ENCODE measurements around the gene FRY.
A peak's percentile ranks its signal among the peaks of the same experiment; 100 is the strongest.

FRY gene

GRCh38 chr13:32013181-32013580, 18.4 kb upstream of the FRY start:
- Histone ChIP-seq H3K9ac (ENCODE audit: low read length in 5 of 5) (no peak overlapping the region), H3K27ac (ENCODE audit: low read depth, low read length) (no peak overlapping the region), H3K4me1 (ENCODE audit: control insufficient read depth in 5 of 5, insufficient read depth in 5 of 5, low read length in 5 of 5) (peaks cover 0 to 16% (median 12%) of the 10 kb centered on the region in 5 donors), H3K27me3 (ENCODE audit: control insufficient read depth in 5 of 5, insufficient read depth in 4 of 5, low read length in 5 of 5) (no peaks in the 10 kb centered on the region), H3K4me3 (ENCODE audit: low read depth in 1 of 5, low read length in 5 of 5) (no peak overlapping the region), H3K36me3 (ENCODE audit: control insufficient read depth in 5 of 5, insufficient read depth in 5 of 5, low read length in 5 of 5) (no peaks in the 10 kb centered on the region), H3K9me3 (ENCODE audit: control insufficient read depth in 5 of 5, low read length in 5 of 5) (no peaks in the 10 kb centered on the region)

DNA sequence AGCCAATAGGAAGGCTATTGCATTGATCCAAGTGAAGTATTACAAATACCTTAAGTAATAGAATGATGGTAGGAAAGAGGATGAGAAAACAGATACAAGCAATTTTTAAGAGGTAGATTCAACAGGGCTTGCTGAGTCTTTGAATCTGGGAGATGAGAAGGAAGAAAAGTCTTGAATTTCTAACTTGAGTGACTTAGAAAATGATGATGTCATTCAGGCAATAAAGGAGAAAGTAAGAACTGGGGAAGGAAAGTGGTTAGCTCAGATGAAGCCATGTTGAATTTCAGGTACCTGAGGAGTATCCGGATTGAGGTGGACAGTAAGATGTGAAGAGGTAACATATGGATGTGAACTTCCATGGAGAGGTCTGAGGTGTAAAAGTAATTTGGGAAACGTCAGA, 15.5 kb upstream of the FRY start:
- Histone ChIP-seq H3K9ac (ENCODE audit: low read length in 5 of 5) (no peak overlapping the region), H3K36me3 (ENCODE audit: control insufficient read depth in 5 of 5, insufficient read depth in 5 of 5, low read length in 5 of 5) (no peaks in the 10 kb centered on the region)

GRCh38 chr13:32016631-32017030, 14.9 kb upstream of the FRY start:
- H3K9ac ChIP-seq (ENCODE audit: low read length in 5 of 5) = no peak overlapping the region
- no peak overlapping the region for H3K27ac ChIP-seq (ENCODE audit: low read depth, low read length)
- no peaks in the 10 kb centered on the region for H3K27me3 ChIP-seq (ENCODE audit: control insufficient read depth in 5 of 5, insufficient read depth in 4 of 5, low read length in 5 of 5)
- H3K4me3 ChIP-seq (ENCODE audit: low read depth in 1 of 5, low read length in 5 of 5) = no peak overlapping the region
- H3K4me1 ChIP-seq (ENCODE audit: control insufficient read depth in 5 of 5, insufficient read depth in 5 of 5, low read length in 5 of 5) = peaks cover 0 to 14% (median 11%) of the 10 kb centered on the region in 5 donors
- no peaks in the 10 kb centered on the region for H3K9me3 ChIP-seq (ENCODE audit: control insufficient read depth in 5 of 5, low read length in 5 of 5)
- no peaks in the 10 kb centered on the region for H3K36me3 ChIP-seq (ENCODE audit: control insufficient read depth in 5 of 5, insufficient read depth in 5 of 5, low read length in 5 of 5)

More for the DNA sequence above, 15.5 kb upstream of the FRY start:
- no peak overlapping the region for H3K4me3 ChIP-seq (ENCODE audit: low read depth in 1 of 5, low read length in 5 of 5)
- H3K9me3 ChIP-seq (ENCODE audit: control insufficient read depth in 5 of 5, low read length in 5 of 5) = no peaks in the 10 kb centered on the region
- H3K27ac ChIP-seq (ENCODE audit: low read depth, low read length) = no peak overlapping the region
- H3K4me1 ChIP-seq (ENCODE audit: control insufficient read depth in 5 of 5, insufficient read depth in 5 of 5, low read length in 5 of 5) = peaks cover 0 to 14% (median 11%) of the 10 kb centered on the region in 5 donors
- H3K27me3 ChIP-seq (ENCODE audit: control insufficient read depth in 5 of 5, insufficient read depth in 4 of 5, low read length in 5 of 5) = no peaks in the 10 kb centered on the region

DNA sequence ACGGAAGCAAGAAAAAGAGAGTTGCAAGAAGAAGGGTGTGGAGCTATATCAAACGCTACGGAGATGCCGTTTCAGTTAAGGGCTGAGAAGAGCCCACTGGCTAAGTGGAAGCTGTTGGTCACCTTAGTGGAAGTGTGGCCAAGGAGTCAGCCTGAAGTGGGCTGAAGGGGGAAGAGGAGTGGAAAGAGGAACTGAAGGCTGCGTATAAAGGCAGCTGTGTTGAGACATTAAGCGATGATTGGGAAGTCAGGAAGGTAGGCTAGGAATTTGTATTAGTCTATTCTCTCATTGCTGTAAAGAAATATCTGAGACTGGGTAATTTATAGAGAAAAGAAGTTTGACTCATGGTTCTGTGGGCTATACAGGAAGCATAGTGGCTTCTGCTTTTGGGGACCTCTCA, 14.1 kb upstream of the FRY start:
- no peaks in the 10 kb centered on the region for H3K36me3 ChIP-seq (ENCODE audit: control insufficient read depth in 5 of 5, insufficient read depth in 5 of 5, low read length in 5 of 5)
- no peaks in the 10 kb centered on the region for H3K9me3 ChIP-seq (ENCODE audit: control insufficient read depth in 5 of 5, low read length in 5 of 5)
- H3K9ac ChIP-seq (ENCODE audit: low read length in 5 of 5) = no peak overlapping the region
- peaks cover 0 to 14% (median 11%) of the 10 kb centered on the region in 5 donors for H3K4me1 ChIP-seq (ENCODE audit: control insufficient read depth in 5 of 5, insufficient read depth in 5 of 5, low read length in 5 of 5)
- no peak overlapping the region for H3K4me3 ChIP-seq (ENCODE audit: low read depth in 1 of 5, low read length in 5 of 5)
- no peaks in the 10 kb centered on the region for H3K27me3 ChIP-seq (ENCODE audit: control insufficient read depth in 5 of 5, insufficient read depth in 4 of 5, low read length in 5 of 5)
- H3K27ac ChIP-seq (ENCODE audit: low read depth, low read length) = no peak overlapping the region

DNA sequence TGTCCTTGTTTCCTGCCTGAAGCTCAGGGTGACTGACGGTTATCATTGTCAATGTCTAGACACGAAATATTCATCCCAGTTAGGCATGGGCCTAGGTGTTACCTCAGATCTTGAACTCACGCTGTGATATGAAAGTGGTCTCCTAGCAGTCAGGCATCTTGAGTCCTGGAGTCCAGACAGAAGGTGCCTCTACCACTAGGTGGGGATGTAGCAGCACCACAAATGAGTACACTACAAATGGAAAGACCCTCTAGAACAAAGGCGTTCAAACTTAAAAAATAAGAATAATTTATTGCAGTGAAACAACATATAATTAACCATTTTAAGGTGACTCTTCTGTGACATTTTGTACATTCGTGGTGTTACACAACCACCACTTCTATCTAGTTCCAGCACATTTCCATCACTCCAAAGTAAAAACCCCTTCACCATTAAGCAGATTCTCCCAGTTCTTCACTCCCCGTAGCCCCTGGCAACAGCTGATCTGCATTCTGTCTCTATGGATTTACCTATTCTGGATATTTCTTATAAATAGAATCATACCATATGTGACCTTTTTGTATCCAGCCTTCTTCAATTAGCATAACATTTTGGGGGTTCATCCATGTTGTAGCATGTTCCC, 11.9 kb upstream of the FRY start:
- no peaks in the 10 kb centered on the region for H3K27me3 ChIP-seq (ENCODE audit: control insufficient read depth in 5 of 5, insufficient read depth in 4 of 5, low read length in 5 of 5)
- H3K9me3 ChIP-seq (ENCODE audit: control insufficient read depth in 5 of 5, low read length in 5 of 5) = no peaks in the 10 kb centered on the region
- no peaks in the 10 kb centered on the region for H3K36me3 ChIP-seq (ENCODE audit: control insufficient read depth in 5 of 5, insufficient read depth in 5 of 5, low read length in 5 of 5)
- no peak overlapping the region for H3K9ac ChIP-seq (ENCODE audit: low read length in 5 of 5)
- H3K4me3 ChIP-seq (ENCODE audit: low read depth in 1 of 5, low read length in 5 of 5) = no peak overlapping the region
- peaks cover 0 to 14% (median 12%) of the 10 kb centered on the region in 5 donors for H3K4me1 ChIP-seq (ENCODE audit: control insufficient read depth in 5 of 5, insufficient read depth in 5 of 5, low read length in 5 of 5)
- H3K27ac ChIP-seq (ENCODE audit: low read depth, low read length) = no peak overlapping the region

GRCh38 chr13:32021785-32022184, 9.8 kb upstream of the FRY start:
- no peak overlapping the region for H3K27ac ChIP-seq (ENCODE audit: low read depth, low read length)
- H3K9ac ChIP-seq (ENCODE audit: low read length in 5 of 5) = peak overlapping the region in 1 of 5 donors; percentile 18

DNA sequence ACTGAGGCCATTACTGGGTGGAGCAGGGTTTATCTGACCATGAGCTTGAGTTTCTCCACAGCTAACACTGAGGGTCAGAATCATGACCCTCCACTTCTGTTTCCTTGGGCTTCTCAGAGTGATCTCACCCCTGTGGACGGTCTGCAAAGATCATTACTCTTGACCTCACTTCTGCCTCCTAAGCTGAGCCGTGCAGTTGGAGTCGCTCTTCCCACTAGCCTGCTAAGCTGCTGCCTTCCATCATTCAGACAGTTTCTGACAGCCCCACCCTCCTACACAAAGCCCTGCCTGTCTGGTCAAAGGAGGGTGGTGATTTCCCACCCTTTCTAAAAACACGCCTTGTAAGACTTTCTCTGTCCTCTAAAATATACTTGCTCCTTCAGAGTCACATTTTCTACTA, 9.3 kb upstream of the FRY start:
- Histone ChIP-seq H3K9ac (ENCODE audit: low read length in 5 of 5) (peak overlapping the region in 1 of 5 donors; percentile 18), H3K9me3 (ENCODE audit: control insufficient read depth in 5 of 5, low read length in 5 of 5) (no peaks in the 10 kb centered on the region), H3K36me3 (ENCODE audit: control insufficient read depth in 5 of 5, insufficient read depth in 5 of 5, low read length in 5 of 5) (no peaks in the 10 kb centered on the region), H3K27me3 (ENCODE audit: control insufficient read depth in 5 of 5, insufficient read depth in 4 of 5, low read length in 5 of 5) (no peaks in the 10 kb centered on the region), H3K27ac (ENCODE audit: low read depth, low read length) (no peak overlapping the region), H3K4me1 (ENCODE audit: control insufficient read depth in 5 of 5, insufficient read depth in 5 of 5, low read length in 5 of 5) (peaks cover 0 to 3% (median 3%) of the 10 kb centered on the region in 5 donors), H3K4me3 (ENCODE audit: low read depth in 1 of 5, low read length in 5 of 5) (no peak overlapping the region)

More at GRCh38 chr13:32021785-32022184, 9.8 kb upstream of the FRY start:
- H3K4me1 ChIP-seq (ENCODE audit: control insufficient read depth in 5 of 5, insufficient read depth in 5 of 5, low read length in 5 of 5) = peaks cover 0 to 9% (median 6%) of the 10 kb centered on the region in 5 donors
- H3K4me3 ChIP-seq (ENCODE audit: low read depth in 1 of 5, low read length in 5 of 5) = no peak overlapping the region
- no peaks in the 10 kb centered on the region for H3K27me3 ChIP-seq (ENCODE audit: control insufficient read depth in 5 of 5, insufficient read depth in 4 of 5, low read length in 5 of 5)
- no peaks in the 10 kb centered on the region for H3K9me3 ChIP-seq (ENCODE audit: control insufficient read depth in 5 of 5, low read length in 5 of 5)
- no peaks in the 10 kb centered on the region for H3K36me3 ChIP-seq (ENCODE audit: control insufficient read depth in 5 of 5, insufficient read depth in 5 of 5, low read length in 5 of 5)

- Histone ChIP-seq H3K36me3 (ENCODE audit: control insufficient read depth in 5 of 5, insufficient read depth in 5 of 5, low read length in 5 of 5) (no peaks in the 10 kb centered on the region), H3K4me3 (ENCODE audit: low read depth in 1 of 5, low read length in 5 of 5) (no peak overlapping the region), H3K27me3 (ENCODE audit: control insufficient read depth in 5 of 5, insufficient read depth in 4 of 5, low read length in 5 of 5) (no peaks in the 10 kb centered on the region), H3K9ac (ENCODE audit: low read length in 5 of 5) (no peak overlapping the region), H3K4me1 (ENCODE audit: control insufficient read depth in 5 of 5, insufficient read depth in 5 of 5, low read length in 5 of 5) (peaks cover 0 to 3% (median 0%) of the 10 kb centered on the region in 5 donors), H3K27ac (ENCODE audit: low read depth, low read length) (no peak overlapping the region), H3K9me3 (ENCODE audit: control insufficient read depth in 5 of 5, low read length in 5 of 5) (no peaks in the 10 kb centered on the region)
These were observed 8.5 kb upstream of the FRY start for GRCh38 chr13:32023096-32023495.

DNA sequence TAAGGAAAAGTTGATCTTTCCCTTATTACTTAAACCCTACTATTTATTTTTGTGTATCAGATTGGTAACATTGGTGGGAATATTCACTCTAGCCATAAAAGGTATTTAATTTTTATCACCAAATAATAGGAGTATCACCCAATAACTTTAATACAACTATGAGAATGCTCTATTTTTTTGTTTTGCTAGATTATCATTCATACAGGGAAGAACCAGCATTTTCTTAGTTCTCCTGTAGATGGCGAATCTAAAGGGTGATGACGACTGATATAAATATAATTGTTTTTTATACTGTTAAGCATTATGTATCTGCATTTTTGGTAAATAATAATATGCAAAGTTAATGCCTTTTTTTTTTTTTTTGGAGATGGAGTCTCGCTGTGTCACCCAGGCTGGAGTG, 7.9 kb upstream of the FRY start:
- Histone ChIP-seq H3K9ac (ENCODE audit: low read length in 5 of 5) (no peak overlapping the region), H3K36me3 (ENCODE audit: control insufficient read depth in 5 of 5, insufficient read depth in 5 of 5, low read length in 5 of 5) (no peaks in the 10 kb centered on the region), H3K4me1 (ENCODE audit: control insufficient read depth in 5 of 5, insufficient read depth in 5 of 5, low read length in 5 of 5) (peaks cover 0 to 3% (median 0%) of the 10 kb centered on the region in 5 donors), H3K4me3 (ENCODE audit: low read depth in 1 of 5, low read length in 5 of 5) (no peak overlapping the region), H3K9me3 (ENCODE audit: control insufficient read depth in 5 of 5, low read length in 5 of 5) (no peaks in the 10 kb centered on the region), H3K27ac (ENCODE audit: low read depth, low read length) (no peak overlapping the region), H3K27me3 (ENCODE audit: control insufficient read depth in 5 of 5, insufficient read depth in 4 of 5, low read length in 5 of 5) (no peaks in the 10 kb centered on the region)

DNA sequence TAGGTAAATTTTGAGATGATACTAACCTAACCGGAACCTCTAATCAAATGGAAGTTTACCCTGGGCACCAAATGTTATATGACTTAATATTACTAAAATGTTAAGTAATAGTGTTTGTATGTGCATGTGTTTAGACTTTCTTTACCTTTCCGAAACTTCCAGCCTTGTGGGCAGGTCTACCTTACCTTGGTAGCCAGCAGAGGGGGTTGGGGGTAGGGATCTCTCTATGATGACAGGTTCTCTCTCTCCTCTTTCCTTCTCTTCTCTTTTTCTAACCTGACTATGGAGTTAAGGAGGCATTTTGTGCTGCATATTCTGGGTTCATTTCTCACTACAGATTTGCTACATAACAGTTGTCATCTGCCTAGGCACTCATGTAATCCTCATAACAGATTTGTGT, 6.8 kb upstream of the FRY start:
- Histone ChIP-seq H3K4me3 (ENCODE audit: low read depth in 1 of 5, low read length in 5 of 5) (no peak overlapping the region), H3K9me3 (ENCODE audit: control insufficient read depth in 5 of 5, low read length in 5 of 5) (no peaks in the 10 kb centered on the region), H3K27ac (ENCODE audit: low read depth, low read length) (no peak overlapping the region), H3K27me3 (ENCODE audit: control insufficient read depth in 5 of 5, insufficient read depth in 4 of 5, low read length in 5 of 5) (no peaks in the 10 kb centered on the region), H3K4me1 (ENCODE audit: control insufficient read depth in 5 of 5, insufficient read depth in 5 of 5, low read length in 5 of 5) (peaks cover 0 to 3% (median 0%) of the 10 kb centered on the region in 5 donors), H3K9ac (ENCODE audit: low read length in 5 of 5) (no peak overlapping the region), H3K36me3 (ENCODE audit: control insufficient read depth in 5 of 5, insufficient read depth in 5 of 5, low read length in 5 of 5) (no peaks in the 10 kb centered on the region)

Data from subcutaneous abdominal adipose tissue (tissue), 5 donors.